HG02623 (cell line): ENCODE results near the gene GTF3C4.
"Not testable (repeated sequence)": the region's sequence is repeated elsewhere in the genome, so short reads cannot be mapped to it uniquely, and the experiment has no call there.

Experiments
- ATAC-seq: cut with Tn5 transposase; IDR thresholded peaks from one replicate; pipeline ENCODE4 v1.9.1; 2021; ENCODE audit warnings: moderate library complexity; ENCODE audit not compliant: unreplicated experiment

Gene GTF3C4

GRCh38 chr9:132698989-132699388, 28.7 kb downstream of the GTF3C4 start:
- ATAC-seq, result no peak

GRCh38 chr9:132699956-132700355, 29.7 kb downstream of the GTF3C4 start:
- no peak for ATAC-seq

GRCh38 chr9:132702254-132702653, 32.0 kb downstream of the GTF3C4 start:
- ATAC-seq, result no peak

DNA sequence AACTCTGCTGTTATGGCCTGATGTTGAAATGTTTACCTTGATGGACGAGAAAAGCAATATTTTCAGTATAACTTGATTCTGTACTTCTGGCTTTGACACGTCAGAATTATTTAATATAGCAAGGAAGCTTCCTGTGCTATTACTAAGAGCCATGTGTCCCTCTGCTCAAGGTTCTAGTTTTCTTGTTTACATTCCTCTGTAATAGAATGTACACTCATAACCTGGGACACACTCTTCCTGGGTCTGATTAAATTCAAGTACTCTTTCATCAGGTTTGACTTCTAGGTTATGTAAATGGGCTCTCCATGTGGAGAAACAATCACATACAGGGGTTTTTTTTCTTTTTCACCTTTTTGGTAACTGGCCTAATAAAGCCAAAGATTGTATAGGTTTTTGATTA, 33.1 kb downstream of the GTF3C4 start:
- ATAC-seq, result no peak

GRCh38 chr9:132708239-132708638, 38.0 kb downstream of the GTF3C4 start:
- no peak for ATAC-seq

DNA sequence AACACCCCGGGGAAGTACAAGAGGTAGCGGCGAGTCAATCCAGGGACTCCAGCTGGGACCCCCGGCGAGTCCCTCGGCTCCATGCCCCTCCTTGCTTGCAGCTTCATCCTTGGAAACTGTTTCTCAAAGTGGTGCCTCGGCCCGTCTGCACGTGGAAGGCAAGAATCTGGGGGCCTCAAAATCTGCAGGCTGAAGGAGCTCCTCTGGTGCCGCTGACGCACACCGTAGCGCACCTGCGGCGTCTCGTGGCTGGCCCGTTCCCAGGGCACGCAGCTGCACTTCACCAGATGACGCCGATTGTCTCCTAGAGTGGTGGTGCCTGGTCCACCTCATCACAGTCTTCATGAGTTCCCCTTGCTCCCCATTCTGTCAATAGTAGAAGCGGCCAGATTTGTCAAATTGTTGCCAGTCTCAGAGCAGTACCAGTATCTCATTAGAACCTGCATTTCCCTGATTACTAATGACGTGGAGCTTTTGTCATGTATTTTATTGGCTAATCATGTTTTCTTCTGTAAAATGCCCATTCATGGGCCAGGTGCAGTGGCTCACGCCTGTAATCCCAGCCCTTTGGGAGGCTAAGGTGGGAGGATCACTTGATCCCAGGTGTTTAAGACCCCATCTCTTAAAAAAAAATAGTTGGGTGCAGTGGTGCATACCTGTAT, 38.6 kb downstream of the GTF3C4 start:
- no peak for ATAC-seq

DNA sequence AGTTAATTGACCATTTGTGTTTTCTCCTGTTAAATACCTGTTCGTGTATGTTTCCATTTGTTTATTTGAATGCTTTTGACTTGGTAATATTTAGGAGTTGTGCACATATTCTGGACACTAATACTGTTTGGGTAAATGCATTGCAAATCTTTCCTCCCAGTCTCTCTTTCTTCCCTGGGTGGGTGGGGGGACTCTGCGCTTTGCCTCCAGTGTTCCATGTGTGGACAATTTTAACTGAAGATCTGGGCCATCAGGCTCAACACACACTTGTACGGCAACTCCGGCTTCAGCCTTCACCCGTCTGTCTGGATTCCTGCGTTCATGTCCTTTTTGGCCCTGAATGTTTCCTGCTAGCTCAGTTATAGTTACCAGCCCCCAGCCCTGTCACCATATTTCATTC, 40.1 kb downstream of the GTF3C4 start:
- no peak for ATAC-seq

GRCh38 chr9:132711152-132711551, 40.9 kb downstream of the GTF3C4 start:
- not testable (repeated sequence) for ATAC-seq

- no peak for ATAC-seq
Observed at GRCh38 chr9:132711846-132712245, 41.6 kb downstream of the GTF3C4 start.

GRCh38 chr9:132712753-132713152, 42.5 kb downstream of the GTF3C4 start:
- ATAC-seq, result no peak

DNA sequence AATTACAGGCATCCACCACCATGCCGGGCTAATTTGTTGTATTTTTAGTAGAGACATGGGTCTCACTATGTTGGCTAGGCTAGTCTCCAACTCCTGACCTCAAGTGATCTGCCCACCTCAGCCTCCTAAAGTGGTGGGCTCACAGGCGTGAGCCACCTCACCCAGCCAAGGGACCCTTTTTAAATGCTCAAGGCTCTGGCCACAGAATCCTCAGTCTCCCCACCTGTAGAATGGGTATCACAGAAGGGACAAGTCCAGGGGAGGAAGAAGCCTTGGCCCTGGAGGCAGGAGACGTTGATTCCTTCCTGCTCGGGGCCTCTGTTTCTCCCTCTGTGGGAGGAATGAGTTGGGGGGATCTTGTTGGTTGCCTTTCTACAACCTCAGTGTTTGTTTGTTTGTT, 45.7 kb downstream of the GTF3C4 start:
- ATAC-seq, result no peak

- no peak for ATAC-seq
Observed at GRCh38 chr9:132717326-132717945, 47.2 kb downstream of the GTF3C4 start.

- not testable (repeated sequence) for ATAC-seq
Observed at GRCh38 chr9:132718381-132718928, 48.2 kb downstream of the GTF3C4 start.

DNA sequence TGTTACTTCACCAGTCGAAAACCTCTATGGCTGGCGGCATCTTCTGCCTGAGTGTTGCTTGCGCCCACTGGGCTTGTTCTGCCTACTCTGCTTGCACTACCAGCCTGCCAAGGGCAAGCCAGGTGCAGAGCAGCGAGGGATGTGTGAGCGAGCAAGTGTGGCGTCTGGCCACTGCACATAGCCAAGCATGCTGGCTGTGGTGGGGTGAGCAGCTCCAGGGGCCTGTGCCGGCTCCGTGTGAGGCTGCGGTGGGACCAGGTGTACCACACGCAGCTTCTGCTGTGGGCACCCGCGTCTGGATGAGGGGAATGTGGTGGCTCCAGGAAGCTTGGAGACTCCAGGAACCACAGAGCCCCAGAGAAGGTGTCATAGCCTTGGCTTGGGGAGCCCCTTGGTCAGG, 51.4 kb downstream of the GTF3C4 start:
- no peak for ATAC-seq

GRCh38 chr9:132722564-132723065, 52.4 kb downstream of the GTF3C4 start:
- no peak for ATAC-seq

- ATAC-seq, result no peak
Observed at GRCh38 chr9:132723809-132724208, 53.5 kb downstream of the GTF3C4 start.

DNA sequence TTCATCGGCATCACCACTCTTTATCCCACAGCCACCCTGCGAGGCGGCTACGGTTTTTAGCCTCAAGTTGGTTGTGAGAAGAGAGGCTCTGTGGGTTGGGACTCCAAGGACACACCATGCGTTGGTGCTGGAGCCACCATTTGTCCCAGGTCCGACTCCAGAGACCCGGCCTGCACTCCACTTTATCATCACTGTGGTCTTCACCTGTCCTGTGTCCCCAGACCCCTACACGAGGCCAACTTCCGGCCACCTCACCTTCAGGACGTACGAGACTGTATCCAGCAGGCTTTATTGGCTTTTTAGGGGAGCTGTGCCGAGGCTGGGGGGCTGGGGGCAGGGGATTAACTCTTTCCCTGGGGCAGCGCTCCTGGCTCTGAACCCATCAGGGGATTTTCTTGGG, 55.0 kb downstream of the GTF3C4 start:
- ATAC-seq, result no peak

- no peak for ATAC-seq
Observed at GRCh38 chr9:132726576-132727130, 56.4 kb downstream of the GTF3C4 start.

GRCh38 chr9:132728071-132728470, 57.8 kb downstream of the GTF3C4 start:
- no peak for ATAC-seq

- ATAC-seq, result no peak
Observed at GRCh38 chr9:132728497-132728896, 58.2 kb downstream of the GTF3C4 start.

GRCh38 chr9:132729235-132729890, 59.1 kb downstream of the GTF3C4 start:
- ATAC-seq, result no peak
